IMR-90 (cell line): Measurements from ENCODE around the gene PRAF2.

Experiments used
- MAZ ChIP-seq: IDR thresholded peaks from 2 replicates; pipeline ENCODE4 v1.6.1; 2012; ENCODE audit warnings: low read depth, mild to moderate bottlenecking, low read length, improper control_type of control experiment, moderate library complexity, borderline replicate concordance
- SMC3 ChIP-seq: fragments of 150-350 bp; IDR thresholded peaks from 2 replicates; pipeline ENCODE4 v1.6.1; 2016; ENCODE audit warnings: low read depth, mild to moderate bottlenecking, antibody characterized with exemption, low read length, moderate library complexity
- TF ChIP-seq, protein P1 (sequence below): conservative IDR thresholded peaks from 2 replicates; pipeline ENCODE4 v1.5.1; 2012; ENCODE audit warnings: mild to moderate bottlenecking, low read depth, low read length, improper control_type of control experiment

- TF ChIP-seq SMC3 (no peak), MAZ (no peak)
- TF ChIP-seq, protein P1, sequence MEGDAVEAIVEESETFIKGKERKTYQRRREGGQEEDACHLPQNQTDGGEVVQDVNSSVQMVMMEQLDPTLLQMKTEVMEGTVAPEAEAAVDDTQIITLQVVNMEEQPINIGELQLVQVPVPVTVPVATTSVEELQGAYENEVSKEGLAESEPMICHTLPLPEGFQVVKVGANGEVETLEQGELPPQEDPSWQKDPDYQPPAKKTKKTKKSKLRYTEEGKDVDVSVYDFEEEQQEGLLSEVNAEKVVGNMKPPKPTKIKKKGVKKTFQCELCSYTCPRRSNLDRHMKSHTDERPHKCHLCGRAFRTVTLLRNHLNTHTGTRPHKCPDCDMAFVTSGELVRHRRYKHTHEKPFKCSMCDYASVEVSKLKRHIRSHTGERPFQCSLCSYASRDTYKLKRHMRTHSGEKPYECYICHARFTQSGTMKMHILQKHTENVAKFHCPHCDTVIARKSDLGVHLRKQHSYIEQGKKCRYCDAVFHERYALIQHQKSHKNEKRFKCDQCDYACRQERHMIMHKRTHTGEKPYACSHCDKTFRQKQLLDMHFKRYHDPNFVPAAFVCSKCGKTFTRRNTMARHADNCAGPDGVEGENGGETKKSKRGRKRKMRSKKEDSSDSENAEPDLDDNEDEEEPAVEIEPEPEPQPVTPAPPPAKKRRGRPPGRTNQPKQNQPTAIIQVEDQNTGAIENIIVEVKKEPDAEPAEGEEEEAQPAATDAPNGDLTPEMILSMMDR = no peak
Observed at GRCh38 chrX:49063715-49064114, 10.1 kb downstream of the PRAF2 start.
